Measurements from ENCODE around the gene TMTC1. TPM values are rescaled to one million over a fixed set of nuclear protein-coding genes. Genes with fewer than 3 reads are reported as not detected.

TMTC1 gene
- total and polyA plus RNA-seq, 7 donors, result 15.8 to 45.8 (median 30.4) TPM

GRCh38 chr12:29503283-29503682 lies 280.5 kb downstream of the TMTC1 start:
- intact Hi-C loops (cut with DNase I), result no loop called here
- peaks cover 3% of the 10 kb centered on the region for H3K4me1 ChIP-seq
- TF ChIP-seq CTCF (IDR thresholded peaks at IDR 0.05), result no peak
- H3K27me3 ChIP-seq (ENCODE audit: insufficient read depth in 3 of 3, low read length in 2 of 3), result no peaks in the 10 kb centered on the region
- H3K9me3 ChIP-seq, result no peaks in the 10 kb centered on the region
- peaks cover 2 to 54% of the 10 kb centered on the region in 2 donors for H3K36me3 ChIP-seq (ENCODE audit: insufficient read depth in 1 of 2, low read depth in 1 of 2)
- no peak overlapping the region for H3K4me3 ChIP-seq
- ATAC-seq (no peak), DNase-seq (no peak)
- no peak overlapping the region for H3K27ac ChIP-seq

- 87 to 91% (median 89%) methylated on average over 3 of the region's 3 CpGs for WGBS, 3 donors
- no peaks in the 10 kb centered on the region for H3K9me3 ChIP-seq
- no peak for TF ChIP-seq CTCF (IDR thresholded peaks at IDR 0.05)
- intact Hi-C loops (cut with DNase I), result no loop called here
- peaks cover 0 to 17% of the 10 kb centered on the region in 2 donors for H3K36me3 ChIP-seq (ENCODE audit: insufficient read depth in 1 of 2, low read depth in 1 of 2)
- no peak for ATAC-seq
- no peak overlapping the region for H3K27ac ChIP-seq
- H3K27me3 ChIP-seq (ENCODE audit: insufficient read depth in 3 of 3, low read length in 2 of 3), result no peaks in the 10 kb centered on the region
- no peak for DNase-seq
- H3K4me3 ChIP-seq, result no peak overlapping the region
- H3K4me1 ChIP-seq, result no peaks in the 10 kb centered on the region
These were observed 284.5 kb downstream of the TMTC1 start for GRCh38 chr12:29499235-29499634.

DNA sequence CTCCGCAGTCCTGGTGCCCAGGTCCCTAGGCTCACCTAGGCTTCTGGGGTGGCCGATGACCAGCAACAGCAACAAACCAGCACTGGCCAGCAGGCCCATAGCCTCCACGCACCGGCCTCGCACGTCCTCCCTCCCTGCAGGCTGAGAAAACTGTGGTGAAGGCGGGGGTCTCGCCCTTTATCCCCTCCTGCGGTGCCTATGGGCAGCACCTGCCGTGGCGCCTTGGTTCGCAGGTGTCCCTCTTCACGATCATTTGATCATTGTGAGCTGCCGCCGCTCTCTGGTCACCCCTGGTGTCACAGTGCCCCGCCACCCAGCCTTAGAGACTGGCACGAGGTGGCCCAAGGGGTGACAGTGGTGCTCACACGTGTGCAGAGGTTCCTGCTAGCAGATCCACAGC lies 286.2 kb downstream of the TMTC1 start, which contains the start of gene OVCH1:
Gene OVCH1, minus strand, starts transcription at position 99 of the 400 bp plus-strand sequence. Its CDS starts 0 bp downstream, at position 99.
- ATAC-seq (no peak), DNase-seq (no peak)
- Histone ChIP-seq H3K27me3 (ENCODE audit: insufficient read depth in 3 of 3, low read length in 2 of 3) (no peaks in the 10 kb centered on the region), H3K27ac (no peak within 1 kb of the TSS), H3K4me1 (no peaks in the 10 kb centered on the region), H3K4me3 (no peak within 1 kb of the TSS), H3K36me3 (ENCODE audit: insufficient read depth in 1 of 2, low read depth in 1 of 2) (peaks cover 0 to under 1% of the 10 kb centered on the region in 2 donors), H3K9me3 (no peaks in the 10 kb centered on the region)
- intact Hi-C loops (cut with DNase I), result no loop called here
- no peak for TF ChIP-seq CTCF (IDR thresholded peaks at IDR 0.05)
- WGBS, 3 donors, result 87 to 95% (median 93%) methylated on average over 18 of the region's 18 CpGs

DNA sequence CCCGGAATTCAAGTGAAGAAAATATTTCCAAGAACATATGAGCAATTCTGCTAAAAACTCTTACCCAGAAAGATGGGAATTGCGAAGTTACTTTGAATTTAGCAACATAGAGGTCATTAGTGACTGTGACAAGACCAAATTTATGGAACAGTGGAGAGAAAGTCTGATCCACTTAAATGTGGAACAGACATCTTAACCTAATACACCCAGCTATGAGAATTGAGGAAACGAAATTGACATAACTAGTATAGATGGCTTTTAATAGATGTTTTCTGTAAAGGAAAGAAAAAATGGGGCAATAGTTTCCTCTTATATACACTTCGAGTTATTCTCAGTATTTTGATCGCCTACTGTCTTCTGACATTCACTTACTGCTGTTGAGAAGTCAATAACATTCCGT lies 290.9 kb downstream of the TMTC1 start:
- Histone ChIP-seq H3K36me3 (ENCODE audit: insufficient read depth in 1 of 2, low read depth in 1 of 2) (peaks cover 0 to 18% of the 10 kb centered on the region in 2 donors), H3K9me3 (no peaks in the 10 kb centered on the region), H3K4me3 (no peak overlapping the region), H3K27me3 (ENCODE audit: insufficient read depth in 3 of 3, low read length in 2 of 3) (no peaks in the 10 kb centered on the region), H3K27ac (no peak overlapping the region), H3K4me1 (no peaks in the 10 kb centered on the region)
- ATAC-seq, result no peak
- WGBS, 3 donors, result 91 to 93% (median 93%) methylated on average over 6 of the region's 6 CpGs
- no peak for TF ChIP-seq CTCF (IDR thresholded peaks at IDR 0.05)
- intact Hi-C loops (cut with DNase I), result no loop called here
- DNase-seq, result no peak

- intact Hi-C loops (cut with DNase I), result no loop called here
- TF ChIP-seq CTCF (IDR thresholded peaks at IDR 0.05), result no peak
- H3K9me3 ChIP-seq, result no peaks in the 10 kb centered on the region
- H3K27me3 ChIP-seq (ENCODE audit: insufficient read depth in 3 of 3, low read length in 2 of 3), result no peaks in the 10 kb centered on the region
- H3K36me3 ChIP-seq (ENCODE audit: insufficient read depth in 1 of 2, low read depth in 1 of 2), result peaks cover 0 to 33% of the 10 kb centered on the region in 2 donors
- H3K4me3 ChIP-seq, result no peak overlapping the region
- 78 to 89% (median 85%) methylated on average over 2 of the region's 2 CpGs for WGBS, 3 donors
- no peak overlapping the region for H3K27ac ChIP-seq
- DNase-seq (no peak), ATAC-seq (no peak)
- H3K4me1 ChIP-seq, result no peaks in the 10 kb centered on the region
These were observed 296.8 kb downstream of the TMTC1 start for GRCh38 chr12:29486972-29487371.

All from psoas muscle (tissue), 8 donors.